CD4-positive, alpha-beta T cell treated with Interleukin-2 at 100 ng/mL for 4 hours (primary cell): ENCODE results near the gene CLPTM1L.

Source experiments
- DNase-seq: peaks from one replicate; pipeline ENCODE4 v3.0.0-alpha.2; 2020; ENCODE audit warnings: low spot score

The CLPTM1L gene, protein sequence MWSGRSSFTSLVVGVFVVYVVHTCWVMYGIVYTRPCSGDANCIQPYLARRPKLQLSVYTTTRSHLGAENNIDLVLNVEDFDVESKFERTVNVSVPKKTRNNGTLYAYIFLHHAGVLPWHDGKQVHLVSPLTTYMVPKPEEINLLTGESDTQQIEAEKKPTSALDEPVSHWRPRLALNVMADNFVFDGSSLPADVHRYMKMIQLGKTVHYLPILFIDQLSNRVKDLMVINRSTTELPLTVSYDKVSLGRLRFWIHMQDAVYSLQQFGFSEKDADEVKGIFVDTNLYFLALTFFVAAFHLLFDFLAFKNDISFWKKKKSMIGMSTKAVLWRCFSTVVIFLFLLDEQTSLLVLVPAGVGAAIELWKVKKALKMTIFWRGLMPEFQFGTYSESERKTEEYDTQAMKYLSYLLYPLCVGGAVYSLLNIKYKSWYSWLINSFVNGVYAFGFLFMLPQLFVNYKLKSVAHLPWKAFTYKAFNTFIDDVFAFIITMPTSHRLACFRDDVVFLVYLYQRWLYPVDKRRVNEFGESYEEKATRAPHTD

DNA sequence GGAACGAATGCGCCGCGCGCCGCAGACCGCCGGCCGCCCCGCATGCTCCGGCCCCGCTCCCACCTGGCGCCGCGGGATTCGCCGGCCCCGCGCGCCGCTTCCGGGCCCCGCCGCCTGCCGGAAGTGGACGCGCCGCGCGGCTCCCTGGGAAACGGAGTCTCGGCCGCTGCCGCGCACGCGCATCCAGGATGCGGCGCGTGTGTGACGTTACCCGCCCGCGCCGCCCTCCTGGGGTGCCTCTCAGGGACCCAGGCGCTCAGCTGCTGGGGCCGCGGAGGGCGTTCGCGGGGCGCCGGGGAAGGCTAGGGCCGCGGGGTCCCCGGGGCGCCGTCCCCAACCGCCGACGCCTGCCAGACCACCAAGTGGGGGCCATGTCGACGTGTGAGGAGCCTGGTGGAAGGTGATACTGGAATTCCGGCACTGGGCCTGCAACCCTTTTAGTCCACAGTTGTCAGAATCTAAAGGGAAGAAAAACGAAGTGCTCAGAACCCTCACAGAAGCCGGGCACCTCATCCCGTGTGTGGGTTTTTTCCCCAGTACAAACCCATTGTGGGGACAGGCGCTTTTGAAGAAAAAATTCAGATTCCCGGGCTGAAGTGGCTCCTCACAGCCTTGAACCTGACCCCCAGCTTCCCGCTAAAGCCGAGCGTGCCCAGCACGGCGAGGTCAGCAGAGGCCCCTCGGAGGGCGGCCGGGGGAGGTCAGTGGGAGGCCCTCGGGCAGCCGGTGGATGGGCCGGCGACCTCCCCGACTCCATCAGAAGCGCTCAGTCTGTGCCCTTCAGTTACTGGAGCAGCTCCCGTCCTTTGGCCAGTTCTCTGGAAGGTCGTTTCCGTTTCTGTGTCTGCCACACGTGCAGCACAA, at the start of gene CLPTM1L:
CLPTM1L (minus strand) TSS at position 125 of the 864 bp plus-strand sequence. CDS start 258 bp downstream, outside the sequence.
- peak; percentile 85 for DNase-seq

GRCh38 chr5:1393571-1394501, 48.9 kb upstream of the CLPTM1L start:
- DNase-seq = no peak

DNA sequence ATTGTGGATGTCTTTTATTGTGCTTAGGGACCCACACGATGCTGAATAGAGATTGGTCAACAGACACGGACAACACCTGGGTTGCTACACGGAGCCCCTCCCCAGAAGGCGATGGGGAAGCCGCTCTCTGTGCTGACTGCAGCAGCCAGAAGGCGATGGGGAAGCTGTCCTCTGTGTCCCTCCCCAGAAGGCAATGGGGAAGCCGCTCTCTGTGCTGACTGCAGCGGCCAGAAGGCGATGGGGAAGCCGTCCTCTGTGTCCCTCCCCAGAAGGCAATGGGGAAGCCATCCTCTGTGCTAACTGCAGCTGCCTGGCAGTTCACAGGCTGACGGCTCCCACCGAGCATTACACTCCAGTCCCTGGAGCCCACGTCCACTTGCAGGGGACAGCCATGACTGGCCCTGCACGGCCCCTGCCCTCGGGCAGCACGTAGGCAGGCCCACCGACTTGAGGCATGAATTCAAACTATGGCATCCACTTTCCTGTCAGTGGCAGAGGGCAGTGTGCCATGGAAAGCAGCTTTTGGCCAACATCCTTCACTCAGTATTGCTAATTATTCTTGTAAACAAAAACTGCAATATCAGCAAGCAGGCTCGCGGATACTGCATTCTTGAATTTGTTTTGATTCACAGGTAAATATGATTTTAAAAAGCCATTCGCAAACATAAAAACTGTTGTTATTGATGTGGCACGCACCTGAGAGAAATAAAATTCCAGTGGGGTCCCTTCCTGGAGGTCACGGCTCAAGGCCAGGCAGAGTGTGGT, 48.1 kb upstream of the CLPTM1L start:
- DNase-seq = no peak

GRCh38 chr5:1392261-1392660, 47.4 kb upstream of the CLPTM1L start:
- DNase-seq = no peak

GRCh38 chr5:1391691-1392090, 46.8 kb upstream of the CLPTM1L start:
- DNase-seq = no peak

GRCh38 chr5:1390861-1391600, 46.1 kb upstream of the CLPTM1L start:
- no peak for DNase-seq

- DNase-seq = no peak
Observed at GRCh38 chr5:1390333-1390732, 45.4 kb upstream of the CLPTM1L start.

DNA sequence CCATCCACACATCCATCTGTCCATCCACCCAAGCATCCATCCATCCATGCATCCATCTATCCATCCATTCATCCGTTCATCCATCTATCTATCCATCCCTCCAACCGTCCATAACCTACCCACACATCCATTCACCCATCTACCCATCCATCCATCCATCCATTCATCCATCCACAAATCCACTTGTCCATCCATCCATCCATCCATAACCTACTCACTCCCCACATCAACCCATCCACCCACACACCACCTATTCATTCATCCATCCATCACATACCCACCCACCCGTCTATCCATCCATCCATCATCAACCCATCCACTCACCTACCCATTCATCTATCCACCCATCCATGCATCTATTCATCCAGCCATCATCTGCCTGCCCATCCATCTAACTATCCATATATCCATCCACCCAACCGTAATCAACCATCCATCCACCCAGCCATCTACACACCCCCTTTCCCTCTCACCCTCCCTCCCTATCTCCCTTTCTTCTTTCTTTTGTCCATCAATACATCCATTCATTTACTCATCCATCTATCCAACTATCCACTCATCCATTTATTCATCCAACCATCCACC, 43.6 kb upstream of the CLPTM1L start:
- DNase-seq = no peak

GRCh38 chr5:1387876-1388275, 43.0 kb upstream of the CLPTM1L start:
- no peak for DNase-seq

- no peak for DNase-seq
Observed at GRCh38 chr5:1387059-1387755, 42.3 kb upstream of the CLPTM1L start.

DNA sequence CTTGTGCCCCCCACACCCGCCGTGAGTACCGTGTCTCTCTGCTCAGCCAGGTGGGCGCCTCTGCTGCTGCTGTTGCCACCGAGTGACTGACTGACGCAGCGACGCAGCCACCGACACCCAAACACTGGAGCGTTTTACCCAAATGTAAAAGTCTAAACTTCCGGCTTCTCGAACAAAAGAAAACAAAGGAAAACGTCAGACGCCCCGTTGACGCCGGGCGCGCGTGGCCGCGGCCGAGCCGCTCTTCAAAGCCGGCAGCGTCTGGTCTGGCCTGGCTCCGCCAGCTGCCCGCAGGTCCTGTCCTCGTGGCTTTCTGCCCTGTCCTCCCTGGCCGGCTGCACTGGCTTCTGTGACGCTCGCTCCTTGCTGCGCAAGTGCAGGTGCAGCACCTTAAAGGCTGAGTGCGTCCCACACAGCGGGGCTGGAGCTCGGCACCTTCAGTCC, 41.4 kb upstream of the CLPTM1L start:
- peak; percentile 79 for DNase-seq

DNA sequence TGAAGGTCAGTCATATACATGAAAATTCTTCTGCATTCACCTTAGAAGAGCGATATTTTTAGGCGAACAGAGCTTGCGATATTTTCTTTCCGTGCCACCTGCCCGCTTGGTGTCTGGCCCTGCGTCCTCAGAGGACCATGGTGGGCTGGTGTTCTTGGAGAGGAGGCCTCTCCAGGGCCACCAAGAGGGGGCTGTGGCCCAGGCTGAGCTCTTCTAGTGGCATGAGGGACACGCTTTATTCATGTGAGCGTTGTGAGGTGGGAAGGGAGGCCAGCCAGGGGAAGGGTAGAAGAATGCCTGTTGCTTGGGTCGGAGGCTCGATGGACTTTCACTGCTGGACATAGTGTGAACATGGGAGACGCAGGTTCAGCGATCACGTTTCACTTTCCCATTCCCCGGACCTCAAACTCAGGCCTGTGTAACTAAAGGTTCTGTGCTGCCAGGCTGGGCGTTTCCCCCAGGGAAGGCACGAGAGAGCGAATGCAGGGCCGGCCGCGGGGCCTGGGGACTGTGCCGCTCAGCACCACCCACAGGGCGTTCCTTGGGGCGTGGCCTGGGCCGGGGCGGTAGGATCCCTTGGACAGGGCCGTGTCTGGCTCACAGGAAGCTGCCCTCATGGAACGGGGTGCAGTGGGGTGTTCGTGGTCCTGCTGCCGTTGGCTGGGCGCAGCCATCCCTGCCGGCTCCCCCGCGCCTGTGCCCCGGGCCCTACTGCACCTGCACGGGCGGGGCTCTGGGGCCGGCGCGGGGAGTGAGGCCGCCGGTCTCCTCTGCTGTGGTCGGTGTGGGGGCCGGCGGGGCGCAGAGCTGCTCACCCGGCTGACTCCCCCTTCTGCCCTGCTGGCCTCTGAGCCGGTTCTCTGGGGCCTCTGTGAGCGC, 40.7 kb upstream of the CLPTM1L start:
- peak; percentile 84 for DNase-seq

DNA sequence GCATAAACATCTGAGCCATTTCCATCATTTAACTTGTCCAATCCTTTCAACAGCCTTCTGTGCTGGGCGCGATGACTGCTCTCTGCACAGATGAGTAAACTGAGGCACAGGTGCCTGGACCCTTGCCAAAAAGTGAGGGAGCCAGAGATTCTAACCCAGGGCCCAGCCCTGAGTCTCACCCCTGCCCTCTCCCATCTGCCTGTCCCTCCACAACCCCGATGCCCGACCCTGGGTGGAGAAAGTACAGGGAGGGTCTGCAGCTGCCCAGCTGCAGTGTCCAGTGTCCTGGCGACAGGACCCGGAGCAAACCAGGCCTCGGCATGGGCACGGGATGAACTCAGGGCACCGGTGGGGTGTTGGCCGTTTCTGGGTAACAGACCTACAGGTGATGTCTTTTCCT, 39.6 kb upstream of the CLPTM1L start:
- DNase-seq = no peak

DNA sequence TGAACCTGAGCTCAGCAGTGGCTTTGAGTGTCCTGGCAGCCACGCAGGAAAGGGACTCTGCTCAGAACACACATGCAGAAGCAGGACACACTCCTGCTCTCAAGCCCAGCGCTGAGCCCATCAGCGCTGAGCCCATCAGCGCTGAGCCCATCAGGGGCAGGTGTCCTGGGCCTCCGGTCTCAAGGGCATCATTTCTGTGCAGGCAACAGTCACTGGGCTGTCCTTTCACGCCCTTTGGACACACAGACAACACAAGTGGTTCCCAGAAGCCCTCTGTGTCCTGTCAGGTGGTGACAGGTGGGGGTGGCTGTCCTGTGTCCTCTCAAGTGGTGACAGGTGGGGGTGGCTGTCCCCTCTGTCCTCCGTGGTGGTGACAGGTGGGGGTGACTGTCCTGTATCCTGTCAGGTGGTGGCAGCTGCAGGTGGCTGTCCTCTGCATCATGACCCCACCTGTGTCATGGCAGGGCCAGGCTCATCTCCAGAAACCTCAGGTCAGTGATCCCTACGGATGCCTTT, 39.0 kb upstream of the CLPTM1L start:
- DNase-seq = no peak

GRCh38 chr5:1383344-1383743, 38.4 kb upstream of the CLPTM1L start:
- no peak for DNase-seq

GRCh38 chr5:1382248-1382700, 37.4 kb upstream of the CLPTM1L start:
- no peak for DNase-seq

DNA sequence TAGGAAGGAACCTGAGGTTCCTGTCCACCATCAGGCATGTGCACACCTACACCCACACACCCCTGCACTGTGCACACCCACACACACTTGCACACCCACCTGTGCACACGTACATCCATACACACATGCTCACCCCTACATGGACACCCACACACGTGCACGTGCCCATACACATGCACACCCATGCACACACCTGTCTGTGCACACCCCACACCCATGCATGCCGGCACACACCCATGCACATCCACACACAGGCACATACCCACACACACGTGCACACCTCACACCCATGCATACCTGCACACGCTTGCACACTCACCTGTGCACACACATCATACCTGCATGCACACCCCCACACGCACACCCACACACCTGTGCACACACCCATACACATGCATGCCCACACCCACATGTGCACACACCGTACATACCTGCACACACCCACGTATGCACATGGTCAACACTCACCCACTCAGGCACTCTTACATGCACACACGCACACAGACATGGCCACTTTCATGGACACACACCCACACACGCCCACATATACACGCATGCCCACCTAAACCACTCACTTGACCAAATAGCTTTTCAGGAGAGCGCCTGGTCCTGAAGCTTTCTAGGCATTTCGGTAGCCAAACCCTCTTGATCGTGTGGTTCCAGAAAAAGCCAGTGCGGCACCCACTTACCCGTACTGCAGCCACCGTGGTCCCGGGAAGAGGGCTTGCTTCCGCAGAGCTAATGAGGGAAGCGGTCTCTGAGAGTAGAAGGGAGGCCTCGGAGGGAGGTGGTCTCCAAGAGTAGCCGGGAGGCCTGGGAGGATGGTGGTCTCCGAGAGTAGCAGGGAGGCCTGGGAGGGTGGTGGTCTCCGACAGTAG, 36.7 kb upstream of the CLPTM1L start:
- no peak for DNase-seq
